HepG2 (cell line): ENCODE measurements around the gene SH2D3C. TPM values are rescaled to one million over a fixed set of nuclear protein-coding genes. Genes with fewer than 3 reads are reported as not detected.

Experiments used
- GZF1 ChIP-seq: sonication (generic); formaldehyde crosslinking; IDR thresholded peaks from 2 replicates; pipeline ENCODE4 v1.5.1; 2020; ENCODE audit warnings: mild to moderate bottlenecking, missing genetic modification reagents
- HNRNPUL1 ChIP-seq: fragments of 200-400 bp; formaldehyde crosslinking; IDR thresholded peaks from 2 replicates; pipeline ENCODE4 v1.6.1; 2017; ENCODE audit warnings: low read depth, mild to moderate bottlenecking, low read length, moderate library complexity
- IRF1 ChIP-seq: sonication (generic); formaldehyde crosslinking; IDR thresholded peaks from 2 replicates; pipeline ENCODE4 v1.4.0; 2020; ENCODE audit warnings: low read depth, mild to moderate bottlenecking, missing genetic modification reagents
- STAT6 ChIP-seq: sonication (generic); formaldehyde crosslinking; IDR thresholded peaks from 2 replicates; pipeline ENCODE4 v1.4.0; 2020; ENCODE audit warnings: missing genetic modification reagents, mild to moderate bottlenecking, borderline replicate concordance
- TBX2 ChIP-seq: sonication (generic); formaldehyde crosslinking; IDR thresholded peaks from 2 replicates; pipeline ENCODE4 v1.5.0; 2020; ENCODE audit warnings: missing genetic modification reagents, mild to moderate bottlenecking, borderline replicate concordance
- TRAFD1 ChIP-seq: sonication (generic); formaldehyde crosslinking; IDR thresholded peaks from 2 replicates; pipeline ENCODE4 v1.5.1; 2020; ENCODE audit warnings: missing genetic modification reagents, mild to moderate bottlenecking, borderline replicate concordance
- ZNF605 ChIP-seq: sonication (generic); formaldehyde crosslinking; IDR thresholded peaks from 2 replicates; pipeline ENCODE4 v1.8.0; 2022; ENCODE audit warnings: mild to moderate bottlenecking, missing genetic modification reagents
- polyA plus RNA-seq, 8 experiments: library from polyadenylated mRNA; depleted of rRNA in 3 of 8; stranded (reverse) in 7 of 8; unstranded in 1 of 8; fragments of >200 nt; fragmentation: Illumina TruSeq in 4 of 8; extraction: Trizol in 4 of 8; gene quantifications; 2 replicates each; pipeline versions ENCODE4 v1.2.1 to v1.2.3, GENCODE V29; 2011 to 2016; ENCODE audit warnings: low read depth in 4 of 8, missing spikeins in 1 of 8, mixed read lengths in 1 of 8; ENCODE audit not compliant: insufficient read depth in 1 of 8
- total RNA-seq, 5 experiments: library from RNA; depleted of rRNA; stranded (reverse); fragments of >200 nt; fragmentation: Illumina TruSeq; extraction: Trizol; gene quantifications; 2 replicates each; pipeline ENCODE4 v1.2.3, GENCODE V29; 2016; ENCODE audit warnings: low read depth in 1 of 5
- TF ChIP-seq, protein P1 (sequence below): sonication (generic); formaldehyde crosslinking; conservative IDR thresholded peaks from 2 replicates; pipeline ENCODE4 v1.8.0; 2022; ENCODE audit warnings: missing genetic modification reagents
- TF ChIP-seq, protein P2 (sequence below): sonication (generic); formaldehyde crosslinking; IDR thresholded peaks from 2 replicates; pipeline ENCODE4 v1.8.1; 2023; ENCODE audit warnings: mild to moderate bottlenecking, missing genetic modification reagents
- TF ChIP-seq, protein P3 (sequence below): sonication (generic); formaldehyde crosslinking; IDR thresholded peaks from 2 replicates; pipeline ENCODE4 v1.4.0; 2020; ENCODE audit warnings: missing genetic modification reagents
- TF ChIP-seq, protein P4 (sequence below), 2 experiments: sonication (generic) in 1 of 2; formaldehyde crosslinking in 1 of 2; IDR thresholded peaks; 2 replicates each; pipeline versions ENCODE4 v1.4.0 to v1.6.1; 2016 to 2020; ENCODE audit warnings: borderline replicate concordance in 1 of 2, low read depth in 1 of 2, mild to moderate bottlenecking in 1 of 2, missing genetic modification reagents in 1 of 2

SH2D3C gene
- total and polyA plus RNA-seq, 2 of the 13 experiments (the other 11 are each of a cell fraction or from before 2014, with no cell fraction given): not detected

- TF ChIP-seq STAT6 (no peak), GZF1 (CRISPR knock-in tag) (no peak), IRF1 (CRISPR knock-in tag) (no peak), HNRNPUL1 (no peak), ZNF605 (CRISPR knock-in tag) (peak; percentile 79), TBX2 (CRISPR knock-in tag) (peak; percentile 33; the same call in 1 of the 2 replicates), TRAFD1 (CRISPR knock-in tag) (peak; percentile 58; the same call in 1 of the 2 replicates)
- TF ChIP-seq, protein P1, sequence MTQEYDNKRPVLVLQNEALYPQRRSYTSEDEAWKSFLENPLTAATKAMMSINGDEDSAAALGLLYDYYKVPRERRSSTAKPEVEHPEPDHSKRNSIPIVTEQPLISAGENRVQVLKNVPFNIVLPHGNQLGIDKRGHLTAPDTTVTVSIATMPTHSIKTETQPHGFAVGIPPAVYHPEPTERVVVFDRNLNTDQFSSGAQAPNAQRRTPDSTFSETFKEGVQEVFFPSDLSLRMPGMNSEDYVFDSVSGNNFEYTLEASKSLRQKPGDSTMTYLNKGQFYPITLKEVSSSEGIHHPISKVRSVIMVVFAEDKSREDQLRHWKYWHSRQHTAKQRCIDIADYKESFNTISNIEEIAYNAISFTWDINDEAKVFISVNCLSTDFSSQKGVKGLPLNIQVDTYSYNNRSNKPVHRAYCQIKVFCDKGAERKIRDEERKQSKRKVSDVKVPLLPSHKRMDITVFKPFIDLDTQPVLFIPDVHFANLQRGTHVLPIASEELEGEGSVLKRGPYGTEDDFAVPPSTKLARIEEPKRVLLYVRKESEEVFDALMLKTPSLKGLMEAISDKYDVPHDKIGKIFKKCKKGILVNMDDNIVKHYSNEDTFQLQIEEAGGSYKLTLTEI (CRISPR knock-in tag): no peak
- TF ChIP-seq, protein P2, sequence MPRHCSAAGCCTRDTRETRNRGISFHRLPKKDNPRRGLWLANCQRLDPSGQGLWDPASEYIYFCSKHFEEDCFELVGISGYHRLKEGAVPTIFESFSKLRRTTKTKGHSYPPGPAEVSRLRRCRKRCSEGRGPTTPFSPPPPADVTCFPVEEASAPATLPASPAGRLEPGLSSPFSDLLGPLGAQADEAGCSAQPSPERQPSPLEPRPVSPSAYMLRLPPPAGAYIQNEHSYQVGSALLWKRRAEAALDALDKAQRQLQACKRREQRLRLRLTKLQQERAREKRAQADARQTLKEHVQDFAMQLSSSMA: no peak
- TF ChIP-seq, protein P3, sequence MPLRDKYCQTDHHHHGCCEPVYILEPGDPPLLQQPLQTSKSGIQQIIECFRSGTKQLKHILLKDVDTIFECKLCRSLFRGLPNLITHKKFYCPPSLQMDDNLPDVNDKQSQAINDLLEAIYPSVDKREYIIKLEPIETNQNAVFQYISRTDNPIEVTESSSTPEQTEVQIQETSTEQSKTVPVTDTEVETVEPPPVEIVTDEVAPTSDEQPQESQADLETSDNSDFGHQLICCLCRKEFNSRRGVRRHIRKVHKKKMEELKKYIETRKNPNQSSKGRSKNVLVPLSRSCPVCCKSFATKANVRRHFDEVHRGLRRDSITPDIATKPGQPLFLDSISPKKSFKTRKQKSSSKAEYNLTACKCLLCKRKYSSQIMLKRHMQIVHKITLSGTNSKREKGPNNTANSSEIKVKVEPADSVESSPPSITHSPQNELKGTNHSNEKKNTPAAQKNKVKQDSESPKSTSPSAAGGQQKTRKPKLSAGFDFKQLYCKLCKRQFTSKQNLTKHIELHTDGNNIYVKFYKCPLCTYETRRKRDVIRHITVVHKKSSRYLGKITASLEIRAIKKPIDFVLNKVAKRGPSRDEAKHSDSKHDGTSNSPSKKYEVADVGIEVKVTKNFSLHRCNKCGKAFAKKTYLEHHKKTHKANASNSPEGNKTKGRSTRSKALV (CRISPR knock-in tag): no peak
- TF ChIP-seq, protein P4, sequence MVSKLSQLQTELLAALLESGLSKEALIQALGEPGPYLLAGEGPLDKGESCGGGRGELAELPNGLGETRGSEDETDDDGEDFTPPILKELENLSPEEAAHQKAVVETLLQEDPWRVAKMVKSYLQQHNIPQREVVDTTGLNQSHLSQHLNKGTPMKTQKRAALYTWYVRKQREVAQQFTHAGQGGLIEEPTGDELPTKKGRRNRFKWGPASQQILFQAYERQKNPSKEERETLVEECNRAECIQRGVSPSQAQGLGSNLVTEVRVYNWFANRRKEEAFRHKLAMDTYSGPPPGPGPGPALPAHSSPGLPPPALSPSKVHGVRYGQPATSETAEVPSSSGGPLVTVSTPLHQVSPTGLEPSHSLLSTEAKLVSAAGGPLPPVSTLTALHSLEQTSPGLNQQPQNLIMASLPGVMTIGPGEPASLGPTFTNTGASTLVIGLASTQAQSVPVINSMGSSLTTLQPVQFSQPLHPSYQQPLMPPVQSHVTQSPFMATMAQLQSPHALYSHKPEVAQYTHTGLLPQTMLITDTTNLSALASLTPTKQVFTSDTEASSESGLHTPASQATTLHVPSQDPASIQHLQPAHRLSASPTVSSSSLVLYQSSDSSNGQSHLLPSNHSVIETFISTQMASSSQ (IDR thresholded peaks at IDR 0.05; ENCODE audit: low read depth): no peak
- TF ChIP-seq, protein P4 (CRISPR knock-in tag; IDR thresholded peaks at IDR 0.05; ENCODE audit: borderline replicate concordance): no peak
These were observed 7.7 kb upstream of the SH2D3C start, which contains the start of gene CDK9 (continued) for GRCh38 chr9:127785933-127786772.
